ENCODE results near the gene ERCC2. TPM values are rescaled to one million over a fixed set of nuclear protein-coding genes. Genes with fewer than 3 reads are reported as not detected.
"Not testable (repeated sequence)": the region's sequence is repeated elsewhere in the genome, so short reads cannot be mapped to it uniquely, and the experiment has no call there.

ERCC2 gene
- total and polyA plus RNA-seq, 5 donors from 2014 or later: 4.4 to 15.5 (median 6.8) TPM

- peaks cover 0 to 27% (median 10%) of the 10 kb centered on the region in 4 donors for H3K4me1 Mint-ChIP-seq
- not testable (repeated sequence) for H3K4me3 ChIP-seq (ENCODE audit: low read depth, low read length); H3K27ac ChIP-seq (ENCODE audit: insufficient read depth, low read length, poor library complexity, severe bottlenecking); H3K9me3 Mint-ChIP-seq; H3K27me3 ChIP-seq (ENCODE audit: control insufficient read depth, insufficient read depth, low read length); ATAC-seq (ENCODE audit: low read depth in 2 of 2); H3K27me3 Mint-ChIP-seq; H3K9me3 ChIP-seq (ENCODE audit: control insufficient read depth in 2 of 2, low read length in 2 of 2); DNase-seq
- peak overlapping the region in 2 of 4 donors; percentile 17 to 94 for H3K4me3 Mint-ChIP-seq
- H3K36me3 ChIP-seq (ENCODE audit: control insufficient read depth, insufficient read depth, low read length): peaks cover 18% of the 10 kb centered on the region
- peaks cover 24% of the 10 kb centered on the region for H3K36me3 Mint-ChIP-seq
- H3K4me1 ChIP-seq (ENCODE audit: control insufficient read depth, insufficient read depth, low read length, poor library complexity, severe bottlenecking): peaks cover 21% of the 10 kb centered on the region
- H3K27ac Mint-ChIP-seq: peak overlapping the region in 1 of 3 donors; percentile 71
These were observed 40.0 kb upstream of the ERCC2 start for GRCh38 chr19:45410330-45410729.

- H3K4me3 Mint-ChIP-seq: no peak overlapping the region
- peaks cover 11% of the 10 kb centered on the region for H3K27me3 Mint-ChIP-seq
- peaks cover 0 to 35% (median 16%) of the 10 kb centered on the region in 4 donors for H3K4me1 Mint-ChIP-seq
- peaks cover 29% of the 10 kb centered on the region for H3K4me1 ChIP-seq (ENCODE audit: control insufficient read depth, insufficient read depth, low read length, poor library complexity, severe bottlenecking)
- H3K27me3 ChIP-seq (ENCODE audit: control insufficient read depth, insufficient read depth, low read length): no peaks in the 10 kb centered on the region
- DNase-seq: no peak
- H3K9me3 ChIP-seq (ENCODE audit: control insufficient read depth in 2 of 2, low read length in 2 of 2): no peaks in the 10 kb centered on the region
- peaks cover 13% of the 10 kb centered on the region for H3K36me3 ChIP-seq (ENCODE audit: control insufficient read depth, insufficient read depth, low read length)
- no peak for ATAC-seq (ENCODE audit: low read depth in 2 of 2)
- peak overlapping the region in 1 of 3 donors; percentile 83 for H3K27ac Mint-ChIP-seq
- H3K9me3 Mint-ChIP-seq: peaks cover 0 to 2% (median 0%) of the 10 kb centered on the region in 7 donors
- H3K4me3 ChIP-seq (ENCODE audit: low read depth, low read length): no peak overlapping the region
- H3K27ac ChIP-seq (ENCODE audit: insufficient read depth, low read length, poor library complexity, severe bottlenecking): no peak overlapping the region
- peaks cover 24% of the 10 kb centered on the region for H3K36me3 Mint-ChIP-seq
These were observed 39.2 kb upstream of the ERCC2 start for GRCh38 chr19:45409557-45409920.

- Histone ChIP-seq H3K4me1 (ENCODE audit: control insufficient read depth, insufficient read depth, low read length, poor library complexity, severe bottlenecking) (peaks cover 35% of the 10 kb centered on the region), H3K36me3 (ENCODE audit: control insufficient read depth, insufficient read depth, low read length) (peaks cover 11% of the 10 kb centered on the region), H3K27me3 (ENCODE audit: control insufficient read depth, insufficient read depth, low read length) (no peaks in the 10 kb centered on the region), H3K9me3 (ENCODE audit: control insufficient read depth in 2 of 2, low read length in 2 of 2) (no peaks in the 10 kb centered on the region), H3K4me3 (ENCODE audit: low read depth, low read length) (no peak overlapping the region), H3K27ac (ENCODE audit: insufficient read depth, low read length, poor library complexity, severe bottlenecking) (no peak overlapping the region)
- H3K27me3 Mint-ChIP-seq: peaks cover 17% of the 10 kb centered on the region
- peaks cover 0 to 2% (median 0%) of the 10 kb centered on the region in 7 donors for H3K9me3 Mint-ChIP-seq
- H3K27ac Mint-ChIP-seq: peak overlapping the region in 2 of 3 donors; percentile 80 to 83
- DNase-seq (no peak), ATAC-seq (ENCODE audit: low read depth in 2 of 2) (no peak)
- H3K4me1 Mint-ChIP-seq: peaks cover 0 to 41% (median 17%) of the 10 kb centered on the region in 4 donors
- H3K36me3 Mint-ChIP-seq: peaks cover 24% of the 10 kb centered on the region
- no peak overlapping the region for H3K4me3 Mint-ChIP-seq
These were observed 38.6 kb upstream of the ERCC2 start for GRCh38 chr19:45408830-45409556.

GRCh38 chr19:45408121-45408520 lies 37.7 kb upstream of the ERCC2 start:
- Histone ChIP-seq H3K4me1 (ENCODE audit: control insufficient read depth, insufficient read depth, low read length, poor library complexity, severe bottlenecking) (peaks cover 35% of the 10 kb centered on the region), H3K4me3 (ENCODE audit: low read depth, low read length) (no peak overlapping the region), H3K27me3 (ENCODE audit: control insufficient read depth, insufficient read depth, low read length) (peaks cover 2% of the 10 kb centered on the region), H3K27ac (ENCODE audit: insufficient read depth, low read length, poor library complexity, severe bottlenecking) (no peak overlapping the region), H3K36me3 (ENCODE audit: control insufficient read depth, insufficient read depth, low read length) (peaks cover 3% of the 10 kb centered on the region), H3K9me3 (ENCODE audit: control insufficient read depth in 2 of 2, low read length in 2 of 2) (no peaks in the 10 kb centered on the region)
- ATAC-seq (ENCODE audit: low read depth in 2 of 2): no peak
- H3K36me3 Mint-ChIP-seq: peaks cover 17% of the 10 kb centered on the region
- peaks cover 0 to 2% (median 0%) of the 10 kb centered on the region in 7 donors for H3K9me3 Mint-ChIP-seq
- peak overlapping the region in 1 of 3 donors; percentile 83 for H3K27ac Mint-ChIP-seq
- H3K4me1 Mint-ChIP-seq: peaks cover 0 to 42% (median 16%) of the 10 kb centered on the region in 4 donors
- H3K27me3 Mint-ChIP-seq: peaks cover 26% of the 10 kb centered on the region
- H3K4me3 Mint-ChIP-seq: peak overlapping the region in 1 of 4 donors; percentile 70
- DNase-seq: no peak

- peaks cover 36% of the 10 kb centered on the region for H3K4me1 ChIP-seq (ENCODE audit: control insufficient read depth, insufficient read depth, low read length, poor library complexity, severe bottlenecking)
These were observed 37.2 kb upstream of the ERCC2 start for GRCh38 chr19:45407585-45407984.

GRCh38 chr19:45407091-45407375 lies 36.7 kb upstream of the ERCC2 start:
- peaks cover 0 to 2% (median 0%) of the 10 kb centered on the region in 7 donors for H3K9me3 Mint-ChIP-seq
- peak overlapping the region; percentile 79 for H3K4me3 ChIP-seq (ENCODE audit: low read depth, low read length)
- H3K4me3 Mint-ChIP-seq: peak overlapping the region; percentile 90 to 99 (median 96)
- peaks cover 0 to 40% (median 17%) of the 10 kb centered on the region in 4 donors for H3K4me1 Mint-ChIP-seq
- no peak for DNase-seq
- H3K9me3 ChIP-seq (ENCODE audit: control insufficient read depth in 2 of 2, low read length in 2 of 2): no peaks in the 10 kb centered on the region
- peaks cover 14% of the 10 kb centered on the region for H3K36me3 Mint-ChIP-seq
- H3K4me1 ChIP-seq (ENCODE audit: control insufficient read depth, insufficient read depth, low read length, poor library complexity, severe bottlenecking): peaks cover 37% of the 10 kb centered on the region
- no peaks in the 10 kb centered on the region for H3K36me3 ChIP-seq (ENCODE audit: control insufficient read depth, insufficient read depth, low read length)
- ATAC-seq (ENCODE audit: low read depth in 2 of 2): no peak
- H3K27ac Mint-ChIP-seq: peak overlapping the region in 2 of 3 donors; percentile 87 to 94
- peaks cover 2% of the 10 kb centered on the region for H3K27me3 ChIP-seq (ENCODE audit: control insufficient read depth, insufficient read depth, low read length)
- no peak overlapping the region for H3K27ac ChIP-seq (ENCODE audit: insufficient read depth, low read length, poor library complexity, severe bottlenecking)
- peaks cover 31% of the 10 kb centered on the region for H3K27me3 Mint-ChIP-seq

More at GRCh38 chr19:45407585-45407984, 37.2 kb upstream of the ERCC2 start:
- Mint-ChIP-seq H3K27ac (peak overlapping the region in 1 of 3 donors; percentile 83), H3K4me3 (peak overlapping the region; percentile 57 to 99 (median 74)), H3K4me1 (peaks cover 0 to 40% (median 17%) of the 10 kb centered on the region in 4 donors), H3K36me3 (peaks cover 14% of the 10 kb centered on the region), H3K27me3 (peaks cover 31% of the 10 kb centered on the region)
- H3K36me3 ChIP-seq (ENCODE audit: control insufficient read depth, insufficient read depth, low read length); H3K27ac ChIP-seq (ENCODE audit: insufficient read depth, low read length, poor library complexity, severe bottlenecking); H3K9me3 ChIP-seq (ENCODE audit: control insufficient read depth in 2 of 2, low read length in 2 of 2); H3K27me3 ChIP-seq (ENCODE audit: control insufficient read depth, insufficient read depth, low read length); ATAC-seq (ENCODE audit: low read depth in 2 of 2); H3K9me3 Mint-ChIP-seq; H3K4me3 ChIP-seq (ENCODE audit: low read depth, low read length); DNase-seq: not testable (repeated sequence)

GRCh38 chr19:45406226-45407090 lies 36.1 kb upstream of the ERCC2 start, which contains the start of gene POLR1G:
TSS of gene POLR1G (plus strand) at chr19:45406644. CDS start at chr19:45406697, 53 bp downstream.
- H3K9me3 Mint-ChIP-seq: peaks cover 0 to 2% (median 0%) of the 10 kb centered on the region in 7 donors
- peak within 1 kb of the TSS; percentile 79 for H3K4me3 ChIP-seq (ENCODE audit: low read depth, low read length)
- no peaks in the 10 kb centered on the region for H3K36me3 ChIP-seq (ENCODE audit: control insufficient read depth, insufficient read depth, low read length)
- peak within 1 kb of the TSS; percentile 87 to 95 (median 94) for H3K27ac Mint-ChIP-seq
- peaks cover 37% of the 10 kb centered on the region for H3K4me1 ChIP-seq (ENCODE audit: control insufficient read depth, insufficient read depth, low read length, poor library complexity, severe bottlenecking)
- peaks cover 14% of the 10 kb centered on the region for H3K36me3 Mint-ChIP-seq
- peak; percentile 82 to 83 for ATAC-seq (ENCODE audit: low read depth in 2 of 2)
- H3K27me3 Mint-ChIP-seq: peaks cover 31% of the 10 kb centered on the region
- peaks cover 0 to 40% (median 17%) of the 10 kb centered on the region in 4 donors for H3K4me1 Mint-ChIP-seq
- no peaks in the 10 kb centered on the region for H3K9me3 ChIP-seq (ENCODE audit: control insufficient read depth in 2 of 2, low read length in 2 of 2)
- H3K27ac ChIP-seq (ENCODE audit: insufficient read depth, low read length, poor library complexity, severe bottlenecking): peak within 1 kb of the TSS; percentile 78
- H3K27me3 ChIP-seq (ENCODE audit: control insufficient read depth, insufficient read depth, low read length): peaks cover 2% of the 10 kb centered on the region
- H3K4me3 Mint-ChIP-seq: peak within 1 kb of the TSS; percentile 90 to 99 (median 96)
- DNase-seq: peak; percentile 66 to 93 (median 88)
